ENCODE measurements around the gene ANO3.

Gene ANO3

GRCh38 chr11:26575946-26576345 lies 244.0 kb downstream of the ANO3 start:
- peak; percentile 50 for DNase-seq (ENCODE audit: low read depth)
- TF ChIP-seq CTCF (IDR thresholded peaks at IDR 0.05; ENCODE audit: low read length, missing control alignments), result no peak
- no peak overlapping the region for H3K4me3 ChIP-seq (replicated peaks; ENCODE audit: low read depth, low read length)

GRCh38 chr11:26578998-26579661 lies 247.2 kb downstream of the ANO3 start:
- DNase-seq (ENCODE audit: low read depth), result peak; percentile 24
- no peak for TF ChIP-seq CTCF (IDR thresholded peaks at IDR 0.05; ENCODE audit: low read length, missing control alignments)
- no peak overlapping the region for H3K4me3 ChIP-seq (replicated peaks; ENCODE audit: low read depth, low read length)

DNA sequence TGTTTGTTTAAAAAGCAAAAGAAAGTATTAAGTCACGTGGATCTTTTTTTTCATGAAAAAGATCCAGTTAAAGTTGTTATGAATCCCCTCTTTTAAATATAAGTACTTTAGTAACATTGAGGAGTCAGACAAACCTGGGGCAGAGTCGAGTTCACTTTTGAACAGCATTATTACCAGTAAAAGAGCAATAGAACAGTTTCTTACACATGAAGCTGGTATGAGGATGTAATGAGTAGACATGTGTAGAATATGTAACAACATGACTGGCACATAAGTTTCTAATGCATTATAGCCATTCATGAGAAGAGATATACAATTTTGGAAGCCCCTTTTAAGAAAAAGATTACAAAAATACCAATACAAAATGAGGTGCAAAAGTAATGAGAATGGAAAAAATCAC lies 247.8 kb downstream of the ANO3 start:
- DNase-seq (ENCODE audit: low read depth), result no peak
- no peak overlapping the region for H3K4me3 ChIP-seq (replicated peaks; ENCODE audit: low read depth, low read length)
- TF ChIP-seq CTCF (IDR thresholded peaks at IDR 0.05; ENCODE audit: low read length, missing control alignments), result no peak

GRCh38 chr11:26580929-26581328 lies 249.0 kb downstream of the ANO3 start:
- no peak for TF ChIP-seq CTCF (IDR thresholded peaks at IDR 0.05; ENCODE audit: low read length, missing control alignments)
- DNase-seq (ENCODE audit: low read depth), result peak; percentile 20

DNA sequence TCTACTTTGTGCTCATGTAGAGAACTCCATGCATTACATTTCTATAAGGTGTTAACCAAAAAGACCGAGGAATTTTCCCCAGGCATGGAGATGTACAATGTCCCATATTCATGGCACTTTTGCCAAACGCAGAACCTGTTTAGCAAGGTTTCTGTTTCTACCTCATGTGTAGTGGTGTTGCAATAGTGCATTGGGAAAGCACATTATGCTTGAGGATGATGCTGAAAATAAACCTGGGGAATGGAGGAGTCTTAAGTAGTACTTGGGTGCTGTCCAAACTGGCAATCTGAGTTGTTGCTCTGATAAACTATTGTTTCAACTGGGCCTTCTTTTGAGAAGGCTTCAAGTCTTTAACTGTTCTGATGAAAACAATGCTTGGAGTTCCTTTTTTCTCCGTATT lies 251.6 kb downstream of the ANO3 start:
- no peak overlapping the region for H3K4me3 ChIP-seq (replicated peaks; ENCODE audit: low read depth, low read length)
- TF ChIP-seq CTCF (IDR thresholded peaks at IDR 0.05; ENCODE audit: low read length, missing control alignments), result no peak
- peak; percentile 91 for DNase-seq (ENCODE audit: low read depth)

More at GRCh38 chr11:26580929-26581328, 249.0 kb downstream of the ANO3 start:
- H3K4me3 ChIP-seq (replicated peaks; ENCODE audit: low read depth, low read length), result no peak overlapping the region

DNA sequence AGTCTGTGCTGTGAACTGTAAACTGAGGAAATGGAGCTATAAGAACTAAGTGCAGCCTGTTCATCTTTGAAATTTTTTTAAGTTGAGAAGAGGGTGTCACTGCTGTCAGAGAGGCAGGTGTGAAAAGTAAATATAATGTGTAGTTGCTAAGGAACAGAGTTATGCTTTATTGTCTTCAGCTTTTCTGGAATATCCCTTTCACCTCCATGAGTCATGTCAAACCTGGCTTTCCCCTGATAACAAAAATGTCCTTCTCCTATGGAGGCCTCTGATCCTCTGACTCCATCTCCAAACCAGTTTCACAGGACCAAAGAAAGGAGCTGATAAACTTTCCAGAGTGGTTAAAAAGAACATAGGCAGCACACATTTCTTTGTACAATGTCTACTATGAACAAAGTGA lies 252.9 kb downstream of the ANO3 start:
- H3K4me3 ChIP-seq (replicated peaks; ENCODE audit: low read depth, low read length), result no peak overlapping the region
- no peak for TF ChIP-seq CTCF (IDR thresholded peaks at IDR 0.05; ENCODE audit: low read length, missing control alignments)
- no peak for DNase-seq (ENCODE audit: low read depth)

DNA sequence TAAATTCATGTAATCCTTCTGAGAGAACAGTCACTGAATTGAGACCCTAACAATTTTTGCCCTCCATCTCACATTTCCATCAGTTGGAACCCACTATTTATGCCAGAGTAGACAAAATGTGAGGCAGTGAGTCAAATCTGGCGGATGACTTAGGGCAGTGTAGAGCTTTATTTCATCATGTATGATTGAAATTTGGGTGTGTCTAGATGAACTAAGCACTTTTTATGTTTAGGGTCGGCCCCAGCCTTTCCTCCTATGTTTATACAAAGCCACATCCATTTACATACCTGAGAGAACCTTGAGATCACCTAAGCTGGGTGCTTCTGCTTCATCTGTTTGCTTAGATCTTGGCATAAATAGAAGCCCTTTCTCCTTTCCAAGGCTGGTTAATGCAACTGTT lies 255.1 kb downstream of the ANO3 start:
- no peak for TF ChIP-seq CTCF (IDR thresholded peaks at IDR 0.05; ENCODE audit: low read length, missing control alignments)

More for the DNA sequence above, 255.1 kb downstream of the ANO3 start:
- DNase-seq (ENCODE audit: low read depth), result no peak
- no peak overlapping the region for H3K4me3 ChIP-seq (replicated peaks; ENCODE audit: low read depth, low read length)
